CD1c-positive myeloid dendritic cell (primary cell): Measurements from ENCODE around the gene PLA2G4B.

Source experiments
- DNase-seq: peaks from one replicate; pipeline ENCODE4 v3.0.0-alpha.2; 2016; ENCODE audit errors: extremely low spot score

The PLA2G4B gene

DNA sequence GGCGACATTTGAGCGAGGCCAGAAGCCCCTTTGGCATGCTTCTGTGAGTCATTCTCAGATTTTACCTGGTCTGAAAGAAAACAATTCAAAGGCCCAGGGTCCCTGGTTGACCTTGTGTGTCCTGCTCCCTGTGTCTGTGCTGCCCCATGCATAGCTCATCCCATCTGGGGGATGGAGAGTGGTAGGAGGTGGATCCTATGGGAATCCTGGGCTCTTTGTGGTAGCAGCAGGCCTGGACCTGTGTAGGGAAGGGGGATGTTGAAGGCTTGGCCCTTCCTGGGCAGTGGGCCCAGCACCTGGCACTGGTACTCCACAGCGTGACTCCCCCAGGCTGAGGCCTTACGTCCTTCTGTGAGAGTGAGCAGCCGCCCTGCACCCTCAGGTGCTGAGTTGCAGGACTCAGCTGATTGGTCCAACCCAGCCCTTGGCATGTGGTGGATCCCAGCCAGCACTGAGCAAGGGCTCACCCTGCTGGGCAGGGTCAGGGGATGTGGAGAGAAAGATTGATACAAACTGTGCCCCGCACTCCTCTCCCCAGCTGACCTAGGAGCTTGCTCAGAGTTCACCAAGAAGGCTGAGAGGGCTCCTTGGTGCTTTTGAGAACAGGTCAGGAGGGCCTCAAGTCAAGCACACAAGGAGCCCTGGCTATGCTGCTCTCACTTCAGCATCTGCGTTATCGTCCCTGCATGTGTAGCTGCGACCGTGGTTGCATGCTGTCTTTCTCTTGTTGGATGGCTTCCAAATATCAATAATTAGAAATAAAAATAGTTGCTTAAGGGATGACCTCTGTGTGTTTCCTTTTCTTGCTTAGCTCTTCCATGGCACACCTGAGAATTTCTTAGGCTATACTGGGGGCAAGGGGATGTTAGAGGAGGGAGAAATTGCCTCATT, 32.1 kb upstream of the PLA2G4B start:
- DNase-seq = no peak

- no peak for DNase-seq
Observed at GRCh38 chr15:41809121-41809520, 29.5 kb upstream of the PLA2G4B start.

DNA sequence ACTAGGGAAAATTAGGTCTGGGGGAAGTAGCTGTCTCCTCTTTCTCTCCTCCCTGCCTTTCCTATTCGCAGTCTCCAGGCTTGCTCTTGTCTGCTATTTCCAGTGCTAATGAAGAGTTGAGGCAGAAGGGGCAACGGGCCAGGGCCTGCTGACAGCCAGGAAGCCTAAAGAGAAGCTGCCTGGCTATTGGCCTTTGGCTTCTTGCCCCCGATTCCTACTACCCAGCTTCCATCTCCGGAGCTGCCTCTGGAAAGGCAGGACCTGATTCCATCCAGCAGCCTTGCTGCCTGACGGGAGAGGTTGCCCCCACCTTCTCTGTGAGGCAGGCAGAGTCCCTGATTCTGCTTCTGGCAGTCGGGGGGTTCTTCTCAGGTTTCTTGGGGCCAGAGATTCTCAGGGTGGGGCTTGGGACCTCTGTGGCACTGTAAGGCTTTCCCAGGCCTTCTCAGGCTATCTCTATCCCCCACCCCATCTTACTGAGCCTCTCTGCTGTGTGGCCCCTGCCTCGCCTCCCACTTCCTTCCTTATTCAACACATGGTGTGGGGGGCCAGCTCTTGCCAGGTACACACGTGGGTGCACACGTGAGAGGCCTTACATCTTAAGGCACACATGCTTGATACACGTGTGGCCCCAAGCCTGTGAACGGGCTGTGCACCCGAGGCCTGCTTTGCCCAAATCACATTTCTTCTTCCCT, 29.0 kb upstream of the PLA2G4B start:
- DNase-seq = no peak

DNA sequence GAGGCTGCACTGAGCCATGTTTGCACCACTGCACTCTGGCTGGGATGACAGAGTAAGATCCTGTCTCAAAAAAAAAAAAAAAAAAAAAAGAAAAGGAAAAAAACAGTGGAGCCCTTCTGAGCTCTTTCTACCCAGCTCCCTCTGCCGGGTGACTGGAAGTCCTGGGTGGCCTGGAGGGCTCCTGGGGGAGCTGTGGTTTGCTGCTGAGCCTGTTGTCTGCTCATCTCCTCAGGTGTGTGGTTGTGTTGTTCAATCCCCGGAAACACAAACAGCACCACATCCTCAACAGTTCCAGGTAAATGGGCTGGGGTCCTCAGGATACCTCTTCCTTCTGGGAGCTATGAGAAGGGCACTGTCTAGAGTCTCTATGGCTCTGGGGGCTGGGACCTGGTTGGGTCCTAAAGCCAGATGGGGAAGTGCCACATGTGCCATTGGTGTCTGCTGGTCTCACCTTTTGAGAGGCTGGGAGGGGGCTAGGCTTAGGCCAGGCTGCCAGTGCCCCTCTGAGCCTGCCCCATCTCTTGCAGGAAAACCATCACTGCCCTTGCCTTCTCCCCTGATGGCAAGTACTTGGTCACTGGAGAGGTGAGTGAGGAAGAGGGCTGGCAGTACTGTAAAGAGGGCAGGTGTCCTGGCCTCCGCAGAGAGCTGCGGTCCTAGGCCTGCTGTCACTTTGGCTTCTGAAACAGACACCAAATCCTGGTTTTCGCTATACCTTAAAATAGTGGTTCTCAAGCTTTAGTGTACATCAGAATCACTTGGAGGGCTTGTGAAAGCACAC, 27.8 kb upstream of the PLA2G4B start:
- DNase-seq = no peak

- peak; percentile 83 for DNase-seq
Observed at GRCh38 chr15:41811432-41812195, 27.0 kb upstream of the PLA2G4B start.

DNA sequence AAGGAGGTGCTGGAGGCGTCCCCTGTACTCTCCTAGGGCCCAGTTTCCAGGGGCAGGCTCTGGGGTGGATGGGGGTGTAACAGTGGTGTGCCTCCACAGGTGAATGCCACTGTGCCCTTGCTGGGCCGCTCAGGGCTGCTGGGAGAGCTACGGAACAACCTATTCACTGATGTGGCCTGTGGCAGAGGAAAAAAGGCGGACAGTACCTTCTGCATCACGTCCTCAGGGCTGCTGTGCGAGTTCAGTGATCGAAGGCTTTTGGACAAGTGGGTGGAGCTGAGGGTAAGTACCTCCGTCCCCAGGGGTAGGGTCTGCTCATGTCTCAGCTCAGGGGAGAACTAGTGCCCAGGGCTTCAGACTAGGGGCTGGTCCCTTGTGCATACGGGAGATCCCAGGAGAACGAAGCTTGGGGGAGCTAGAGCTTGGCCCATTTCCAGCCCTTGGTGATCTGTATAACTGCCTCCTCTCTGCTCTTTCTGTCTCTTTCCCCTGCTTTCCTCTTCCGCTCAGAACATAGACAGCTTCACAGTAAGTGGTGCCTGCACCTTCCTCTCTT, 25.7 kb upstream of the PLA2G4B start:
- no peak for DNase-seq

DNA sequence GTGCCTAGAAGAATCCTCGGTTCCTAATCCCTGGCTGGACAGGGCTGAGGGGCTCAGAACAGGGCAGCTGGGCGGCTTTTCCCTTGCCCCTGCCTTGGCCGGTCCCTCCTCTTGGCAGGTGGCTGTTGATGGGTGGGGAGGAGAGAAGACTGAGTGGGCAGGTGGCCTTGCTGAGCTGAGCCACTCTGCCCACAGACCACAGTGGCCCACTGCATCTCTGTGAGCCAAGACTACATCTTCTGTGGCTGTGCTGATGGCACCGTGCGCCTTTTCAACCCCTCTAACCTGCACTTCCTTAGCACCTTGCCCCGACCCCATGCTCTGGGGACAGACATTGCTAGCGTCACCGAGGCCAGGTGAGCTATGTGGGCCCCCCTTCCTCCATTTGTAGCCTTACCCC, 25.2 kb upstream of the PLA2G4B start:
- no peak for DNase-seq

DNA sequence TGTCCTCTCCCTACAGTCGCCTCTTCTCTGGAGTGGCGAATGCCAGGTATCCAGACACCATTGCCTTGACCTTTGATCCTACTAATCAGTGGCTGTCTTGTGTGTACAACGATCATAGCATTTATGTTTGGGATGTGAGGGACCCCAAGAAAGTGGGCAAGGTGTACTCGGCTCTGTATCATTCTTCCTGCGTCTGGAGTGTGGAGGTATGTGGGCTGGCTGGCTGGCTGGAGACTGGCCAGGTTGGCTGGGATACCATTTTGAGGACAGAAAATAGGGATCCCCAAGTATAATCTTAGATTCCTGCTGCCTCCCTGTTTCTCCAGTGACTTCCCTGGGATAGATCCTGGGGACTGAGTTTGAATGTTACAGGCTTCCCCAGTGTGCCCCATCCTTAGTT, 24.1 kb upstream of the PLA2G4B start:
- no peak for DNase-seq

DNA sequence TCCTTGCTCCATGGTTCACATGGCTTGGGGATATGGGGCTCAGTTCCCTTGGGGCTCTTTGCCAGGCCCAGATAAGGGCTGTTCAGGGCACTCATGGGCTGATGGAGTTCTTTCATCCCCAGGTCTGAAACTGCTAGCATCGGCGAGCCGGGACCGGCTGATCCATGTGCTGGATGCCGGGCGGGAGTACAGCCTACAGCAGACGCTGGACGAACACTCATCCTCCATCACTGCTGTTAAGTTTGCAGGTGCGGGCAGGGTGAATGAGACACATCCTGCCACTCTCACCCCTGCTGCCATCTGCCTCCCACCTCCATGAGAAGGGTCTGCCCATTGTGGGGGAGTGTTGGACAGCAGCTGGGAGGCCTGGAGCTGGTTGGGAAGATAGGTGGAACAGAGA, 21.9 kb upstream of the PLA2G4B start:
- DNase-seq = no peak

GRCh38 chr15:41817327-41817726, 21.3 kb upstream of the PLA2G4B start:
- no peak for DNase-seq

DNA sequence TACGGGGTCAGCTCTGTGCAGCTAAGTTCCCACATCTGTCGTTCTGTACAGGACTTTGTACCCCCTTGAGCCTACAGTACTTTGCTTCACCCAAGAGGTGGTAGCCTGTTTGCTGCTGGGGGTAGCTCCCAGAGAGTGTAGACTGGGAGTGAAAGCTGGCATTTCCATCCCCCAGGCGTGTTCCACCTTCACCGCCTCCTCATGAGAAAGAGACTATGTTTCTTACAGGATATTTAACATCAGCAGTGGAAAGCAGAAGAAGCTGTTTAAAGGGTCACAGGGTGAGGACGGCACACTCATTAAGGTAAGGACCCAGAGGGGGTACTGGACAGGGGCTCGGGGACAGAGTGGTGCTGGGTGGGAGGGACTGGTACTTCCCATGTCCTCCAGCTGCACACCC, 20.9 kb upstream of the PLA2G4B start:
- DNase-seq = no peak

- no peak for DNase-seq
Observed at GRCh38 chr15:41819455-41820050, 19.1 kb upstream of the PLA2G4B start.

DNA sequence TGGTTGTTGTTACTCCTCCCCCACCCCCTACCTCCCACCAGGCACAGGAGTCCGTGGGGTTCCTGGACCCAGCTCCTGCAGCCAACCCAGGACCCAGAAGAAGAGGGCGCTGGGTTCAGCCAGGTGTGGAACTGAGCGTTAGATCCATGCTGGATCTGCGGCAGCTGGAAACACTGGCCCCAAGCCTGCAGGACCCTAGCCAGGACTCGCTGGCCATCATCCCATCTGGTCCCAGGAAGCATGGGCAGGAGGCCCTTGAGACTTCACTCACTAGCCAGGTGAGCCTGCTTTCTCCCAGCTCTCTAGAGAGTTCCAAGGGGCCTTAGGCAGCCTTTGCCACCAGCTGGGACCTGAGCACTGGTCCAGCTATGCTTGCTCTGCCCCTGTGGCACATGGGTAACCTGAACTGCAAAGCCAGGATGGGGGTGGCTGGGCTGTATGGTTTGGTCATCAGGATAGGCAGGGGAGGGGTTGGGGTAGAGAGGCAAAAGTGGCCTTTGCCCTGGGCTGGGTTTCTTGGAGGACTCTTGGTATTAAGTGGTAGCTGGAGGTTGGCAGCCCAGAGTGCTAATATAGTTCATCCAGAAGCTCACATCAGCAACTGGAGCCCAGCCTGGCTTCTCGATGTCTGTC, 17.7 kb upstream of the PLA2G4B start:
- no peak for DNase-seq

DNA sequence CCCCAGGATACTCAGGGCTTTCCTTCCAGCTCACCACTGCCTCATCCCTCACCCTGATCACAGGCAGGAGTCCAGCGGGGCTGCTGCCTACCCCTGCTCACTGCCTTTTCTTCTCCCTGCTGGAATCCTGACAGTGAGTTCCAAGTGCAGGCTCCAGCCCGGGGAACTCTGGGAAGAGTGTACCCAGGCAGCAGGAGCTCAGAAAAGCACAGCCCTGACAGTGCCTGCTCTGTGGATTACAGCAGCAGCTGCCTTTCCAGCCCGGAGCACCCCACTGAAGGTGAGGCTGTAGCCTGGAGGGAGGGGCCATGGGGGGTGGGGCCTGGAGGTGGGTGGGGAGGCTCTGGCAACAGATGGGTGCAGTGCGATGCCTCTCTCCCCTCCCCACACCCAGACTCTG, 16.8 kb upstream of the PLA2G4B start:
- no peak for DNase-seq

DNA sequence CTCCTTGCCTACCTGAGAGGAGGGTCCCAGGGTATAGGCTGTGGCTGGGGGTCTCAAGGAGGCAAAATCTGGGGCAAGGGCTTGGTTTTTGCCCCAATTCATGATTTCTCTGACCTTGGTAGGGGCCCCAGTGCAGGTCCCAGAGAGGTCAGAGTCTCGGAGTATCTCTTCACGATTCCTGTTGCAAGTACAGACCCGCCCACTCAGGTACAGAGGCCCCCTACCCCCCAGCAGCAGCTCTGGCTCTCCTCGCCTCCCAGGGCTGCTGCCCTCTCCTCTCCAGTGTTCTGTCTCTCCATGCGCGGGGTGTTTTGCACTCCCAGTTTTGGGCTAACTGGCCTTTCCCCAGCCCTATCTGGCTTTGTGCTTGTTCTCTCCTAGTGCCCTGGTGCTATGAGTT, 16.2 kb upstream of the PLA2G4B start:
- DNase-seq = no peak

DNA sequence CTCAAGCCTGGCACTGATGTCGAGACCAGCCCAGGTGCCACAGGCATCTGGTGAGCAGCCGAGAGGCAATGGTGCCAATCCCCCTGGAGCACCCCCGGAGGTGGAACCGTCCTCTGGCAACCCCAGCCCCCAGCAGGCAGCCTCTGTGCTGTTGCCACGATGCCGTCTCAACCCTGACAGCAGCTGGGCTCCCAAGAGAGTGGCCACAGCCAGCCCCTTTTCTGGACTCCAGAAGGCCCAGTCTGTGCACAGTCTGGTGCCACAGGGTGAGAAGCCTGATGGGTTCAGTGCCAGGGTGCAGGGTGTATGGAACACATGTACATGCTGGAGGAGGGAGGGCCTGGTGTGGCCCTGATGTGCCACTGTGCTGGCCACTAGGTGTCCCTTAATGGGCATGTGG, 15.7 kb upstream of the PLA2G4B start:
- DNase-seq = no peak

GRCh38 chr15:41823502-41823901, 15.1 kb upstream of the PLA2G4B start:
- no peak for DNase-seq

GRCh38 chr15:41824062-41824745, 14.4 kb upstream of the PLA2G4B start:
- DNase-seq = no peak

DNA sequence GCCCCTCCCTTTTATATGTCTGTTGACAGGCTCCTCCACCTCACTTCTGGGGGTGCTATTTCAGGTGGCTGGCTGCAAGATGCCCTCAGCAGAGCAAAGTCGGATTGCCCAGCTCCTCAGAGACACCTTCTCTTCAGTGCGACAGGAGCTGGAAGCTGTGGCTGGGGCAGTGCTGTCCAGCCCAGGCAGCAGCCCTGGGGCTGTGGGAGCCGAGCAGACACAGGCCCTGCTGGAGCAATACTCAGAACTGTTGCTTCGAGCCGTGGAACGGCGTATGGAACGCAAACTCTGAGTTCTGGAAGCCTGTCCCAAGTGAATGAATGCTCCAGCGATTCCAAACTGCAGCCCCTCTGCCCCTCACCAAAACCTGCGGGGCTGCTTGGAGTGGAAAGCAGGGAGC, 13.5 kb upstream of the PLA2G4B start:
- DNase-seq = no peak
